Measurements from ENCODE around the gene FHOD1. TPM values are rescaled to one million over a fixed set of nuclear protein-coding genes. Genes with fewer than 3 reads are reported as not detected.

Gene FHOD1
- total and polyA plus RNA-seq, 2 of the 4 experiments (the other 2 are of a cell fraction) = 13.8 to 64.0 TPM

DNA sequence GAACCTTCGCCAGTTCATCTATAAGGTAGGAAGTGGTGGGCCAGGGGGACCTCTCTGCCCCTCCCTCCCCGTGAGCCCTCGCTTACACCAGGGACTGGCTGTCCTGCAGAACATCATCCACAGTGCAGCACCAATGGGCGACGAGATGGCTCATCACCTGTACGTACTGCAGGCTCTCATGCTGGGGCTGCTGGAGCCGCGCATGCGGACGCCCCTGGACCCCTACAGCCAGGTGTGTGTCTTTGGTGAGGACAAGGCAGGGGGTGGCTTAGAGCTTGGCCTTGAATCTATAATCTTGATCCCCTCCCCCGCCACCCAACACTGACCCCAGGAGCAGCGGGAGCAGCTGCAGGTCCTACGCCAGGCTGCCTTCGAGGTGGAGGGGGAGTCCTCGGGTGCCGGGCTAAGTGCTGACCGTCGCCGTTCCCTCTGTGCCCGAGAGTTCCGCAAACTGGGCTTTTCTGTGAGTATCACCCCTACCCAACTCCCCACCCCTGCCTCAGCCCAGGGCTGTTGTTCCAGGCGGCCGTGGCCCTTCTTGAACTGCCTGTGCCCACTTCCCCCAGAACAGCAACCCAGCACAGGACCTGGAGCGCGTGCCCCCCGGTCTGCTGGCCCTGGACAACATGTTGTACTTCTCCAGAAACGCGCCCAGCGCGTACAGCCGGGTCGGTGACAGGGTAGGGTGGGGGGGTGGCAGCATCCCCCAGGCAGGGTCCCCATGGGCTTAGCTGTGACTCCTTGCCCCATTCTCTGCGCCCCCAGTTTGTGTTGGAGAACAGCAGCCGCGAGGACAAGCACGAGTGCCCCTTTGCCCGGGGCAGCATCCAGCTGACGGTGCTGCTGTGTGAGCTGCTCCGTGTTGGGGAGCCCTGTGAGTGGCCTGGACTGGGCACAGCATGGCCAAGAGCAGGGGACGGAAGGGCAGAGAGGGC, 45.6 kb downstream of the FHOD1 start:
- in situ Hi-C loops (cut with MboI; ENCODE audit: low sequenced_read_pairs) (no loop called here), intact Hi-C loops (cut with micrococcal nuclease) (no loop called here), dilution Hi-C loops (cut with HindIII; ENCODE audit: low sequenced_read_pairs, unreplicated experiment) (no loop called here)
- H3K79me1 ChIP-seq (ENCODE audit: low read depth in 1 of 2, low read length in 2 of 2) = peaks cover 0 to 5% of the 10 kb centered on the region in 2 experiments; a peak in 1 of 4 replicates
- no peak overlapping the region for H3K4me2 ChIP-seq (ENCODE audit: low read depth, low read length)
- peaks cover 47% of the 10 kb centered on the region for H3K36me3 ChIP-seq (ENCODE audit: control insufficient read depth, insufficient read depth, low read length)
- H2AK5ac ChIP-seq (ENCODE audit: low read depth, low read length) = no peak overlapping the region
- H3K56ac ChIP-seq (ENCODE audit: extremely low read depth, insufficient read depth, low read length) = no peak overlapping the region
- no peak overlapping the region for H4K91ac ChIP-seq (ENCODE audit: insufficient read depth, low read depth, low read length)
- DNase-seq = no peak
- no TSS peak for BruUV-seq (replicated peaks)
- POLR2A ChIA-PET (ENCODE audit: unreplicated experiment) = interaction anchor here (0.5 kb wide), 1 partner anchor 218 kb away, joined by 8 read pairs; no protein-coding TSS in a partner anchor
- 0 out of 2 replicates have a peak, but pooled peaks cover 9% of the 10 kb centered on the region for H4K20me1 ChIP-seq (ENCODE audit: insufficient read depth, low read length)
- no peak overlapping the region for H4K5ac ChIP-seq (ENCODE audit: low read depth, low read length)
- H4K8ac ChIP-seq (ENCODE audit: low read depth in 2 of 2, low read length in 2 of 2) = no peak overlapping the region
- H3K9ac ChIP-seq (ENCODE audit: low read depth, low read length) = no peak overlapping the region
- H3K9me1 ChIP-seq (ENCODE audit: insufficient read depth, low read length) = no peaks in the 10 kb centered on the region
- no peak overlapping the region for H3K27ac ChIP-seq (ENCODE audit: insufficient read depth, low read length)
- H3K18ac ChIP-seq (ENCODE audit: low read depth, low read length) = no peak overlapping the region
- no peak overlapping the region for H2BK15ac ChIP-seq (ENCODE audit: low read depth, low read length)
- no peaks in the 10 kb centered on the region for H3K4me1 ChIP-seq (ENCODE audit: control insufficient read depth, insufficient read depth, low read length)
- no peak overlapping the region for H2AFZ ChIP-seq (replicated peaks; ENCODE audit: low read length, poor library complexity)
- H3K4ac ChIP-seq (ENCODE audit: low read depth, low read length) = no peak overlapping the region
- no peak overlapping the region for H2BK5ac ChIP-seq (ENCODE audit: low read depth, low read length, poor library complexity, severe bottlenecking)
- no peak overlapping the region for H3K14ac ChIP-seq (replicated peaks; ENCODE audit: low read depth, low read length)
- no peak for ATAC-seq (ENCODE audit: low read depth)
- no peaks in the 10 kb centered on the region for H3K27me3 ChIP-seq (ENCODE audit: control insufficient read depth, insufficient read depth, low read length)
- H3K9me3 ChIP-seq (ENCODE audit: control insufficient read depth, insufficient read depth, low read length) = no peaks in the 10 kb centered on the region
- H2AK9ac ChIP-seq (replicated peaks; ENCODE audit: low read depth, low read length, poor library complexity) = no peak overlapping the region
- 92% methylated on average over 11 of the region's 40 CpGs; no CpG with 5 or more reads in 1 of the 2 experiments for WGBS, 2 experiments (ENCODE audit: extremely low coverage in 2 of 2, insufficient read length in 1 of 2)
- H2BK20ac ChIP-seq (ENCODE audit: low read depth, low read length) = no peak overlapping the region
- H2BK120ac ChIP-seq (ENCODE audit: low read depth, low read length) = no peak overlapping the region
- CTCF ChIA-PET = interaction anchor here (0.6 kb wide), 1 partner anchor 792 kb away, joined by 3 read pairs; no protein-coding TSS in a partner anchor
- H3K4me3 ChIP-seq (ENCODE audit: insufficient read depth, low read depth, low read length) = no peak overlapping the region
- no peak overlapping the region for H3K23ac ChIP-seq (ENCODE audit: low read depth, low read length)
- no peak for TF ChIP-seq NFE2L2 (IDR thresholded peaks at IDR 0.05; ENCODE audit: low read depth, low read length)
- no peak for TF ChIP-seq SMC3 (IDR thresholded peaks at IDR 0.05; ENCODE audit: low read depth, low read length)
- TF ChIP-seq USF2 (IDR thresholded peaks at IDR 0.05; ENCODE audit: low read depth, low read length) = no peak
- no peak for TF ChIP-seq POLR2A (IDR thresholded peaks at IDR 0.05; ENCODE audit: low read depth, low read length)
- no peak for TF ChIP-seq MAFK (IDR thresholded peaks at IDR 0.05; ENCODE audit: low read depth, low read length)
- TF ChIP-seq RAD21 (IDR thresholded peaks at IDR 0.05; ENCODE audit: low read length) = no peak
- TF ChIP-seq MAZ (IDR thresholded peaks at IDR 0.05; ENCODE audit: borderline replicate concordance, low read depth, low read length) = no peak
- no peak for TF ChIP-seq MXI1 (IDR thresholded peaks at IDR 0.05; ENCODE audit: borderline replicate concordance, low read depth, low read length)
- no peak for TF ChIP-seq FOS (IDR thresholded peaks at IDR 0.05; ENCODE audit: low read depth, low read length)
- TF ChIP-seq CEBPB (IDR thresholded peaks at IDR 0.05; ENCODE audit: low read depth, low read length) = no peak
- TF ChIP-seq RFX5 (IDR thresholded peaks at IDR 0.05; ENCODE audit: low read depth, low read length) = no peak
- no peak for TF ChIP-seq CHD1 (IDR thresholded peaks at IDR 0.05; ENCODE audit: low read depth, low read length)
- TF ChIP-seq RCOR1 (IDR thresholded peaks at IDR 0.05; ENCODE audit: insufficient replicate concordance, low read length) = no peak
- TF ChIP-seq, protein P1, sequence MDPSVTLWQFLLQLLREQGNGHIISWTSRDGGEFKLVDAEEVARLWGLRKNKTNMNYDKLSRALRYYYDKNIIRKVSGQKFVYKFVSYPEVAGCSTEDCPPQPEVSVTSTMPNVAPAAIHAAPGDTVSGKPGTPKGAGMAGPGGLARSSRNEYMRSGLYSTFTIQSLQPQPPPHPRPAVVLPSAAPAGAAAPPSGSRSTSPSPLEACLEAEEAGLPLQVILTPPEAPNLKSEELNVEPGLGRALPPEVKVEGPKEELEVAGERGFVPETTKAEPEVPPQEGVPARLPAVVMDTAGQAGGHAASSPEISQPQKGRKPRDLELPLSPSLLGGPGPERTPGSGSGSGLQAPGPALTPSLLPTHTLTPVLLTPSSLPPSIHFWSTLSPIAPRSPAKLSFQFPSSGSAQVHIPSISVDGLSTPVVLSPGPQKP (IDR thresholded peaks at IDR 0.05; ENCODE audit: borderline replicate concordance, low read depth, low read length) = no peak
- TF ChIP-seq BHLHE40 (IDR thresholded peaks at IDR 0.05; ENCODE audit: low read depth, low read length) = no peak
